SK-N-SH (cell line): Measurements from ENCODE around the gene KRTAP10-1. TPM values are rescaled to one million over a fixed set of nuclear protein-coding genes. Genes with fewer than 3 reads are reported as not detected.

ENCODE experiments used
- CTCF ChIA-PET: fragments of 300-600, 350-600 bp; formaldehyde crosslinking; extraction: SDS; loops from one replicate; lab custom pipeline; 2021; lab: Yijun Ruan, JAX
- POLR2A ChIA-PET: fragments of 350-600 bp; sonication (Branson Sonifier 250); formaldehyde crosslinking; extraction: SDS; loops from one replicate; lab custom pipeline; 2020; ENCODE audit warnings: antibody characterized with exemption, inconsistent platforms; lab: Yijun Ruan, JAX
- DNase-seq: peaks from one replicate; pipeline ENCODE4 v3.0.0; 2012
- H2AFZ ChIP-seq: fragments of 200-600 bp; sonication (generic); 2 replicates; pipeline ENCODE4 v1.8.1; 2016; ENCODE audit warnings: antibody characterized with exemption, mild to moderate bottlenecking, low read depth
- H3F3A ChIP-seq: fragments of 200-600 bp; sonication (generic); replicated peaks from 2 replicates; pipeline ENCODE3; 2016; ENCODE audit warnings: antibody characterized with exemption, mild to moderate bottlenecking; ENCODE audit not compliant: insufficient read depth
- H3K27ac ChIP-seq, 2 experiments: fragments of 200-500 bp in 1 of 2; fragments of 200-600 bp in 1 of 2; sonication (Bioruptor generic) in 1 of 2; sonication (generic), shearing (Covaris generic) in 1 of 2; 2 replicates each; pipeline versions ENCODE4 v1.5.1 to v1.6.1; 2014 to 2016; ENCODE audit warnings: low read depth in 2 of 2, inconsistent platforms in 1 of 2, low read length in 1 of 2, mild to moderate bottlenecking in 1 of 2, mixed read lengths in 1 of 2
- H3K27me3 ChIP-seq: fragments of 200-600 bp; sonication (generic), shearing (Covaris generic); 2 replicates; pipeline ENCODE4 v1.6.1; 2016; ENCODE audit warnings: mixed run types; ENCODE audit not compliant: insufficient read depth
- H3K36me3 ChIP-seq, 2 experiments: fragments of 200-500 bp in 1 of 2; fragments of 200-600 bp in 1 of 2; sonication (Bioruptor generic) in 1 of 2; sonication (generic) in 1 of 2; replicated peaks in 1 of 2; 2 replicates each; pipeline versions ENCODE3 to v1.5.1; 2014 to 2016; ENCODE audit warnings: low read length in 1 of 2, mild to moderate bottlenecking in 1 of 2; ENCODE audit not compliant: insufficient read depth in 2 of 2, control insufficient read depth in 1 of 2
- H3K4me1 ChIP-seq, 2 experiments: fragments of 200-500 bp in 1 of 2; fragments of 200-600 bp in 1 of 2; sonication (Bioruptor generic) in 1 of 2; sonication (generic), shearing (Covaris generic) in 1 of 2; 2 replicates each; pipeline versions ENCODE4 v1.5.1 to v1.6.1; 2014 to 2016; ENCODE audit warnings: low read depth in 1 of 2, low read length in 1 of 2, mixed run types in 1 of 2; ENCODE audit not compliant: insufficient read depth in 2 of 2, control insufficient read depth in 1 of 2
- H3K4me2 ChIP-seq: fragments of 200-600 bp; sonication (generic), shearing (Covaris generic); 2 replicates; pipeline ENCODE4 v1.6.1; 2017; ENCODE audit warnings: mixed run types
- H3K4me3 ChIP-seq, 2 experiments: fragments of 200-500 bp in 1 of 2; fragments of 200-600 bp in 1 of 2; sonication (Bioruptor generic) in 1 of 2; sonication (generic), shearing (Covaris generic) in 1 of 2; 2 replicates each; pipeline versions ENCODE4 v1.5.1 to v1.8.1; 2014 to 2016; ENCODE audit warnings: low read depth in 2 of 2, inconsistent platforms in 1 of 2, low read length in 1 of 2, mild to moderate bottlenecking in 1 of 2, mixed read lengths in 1 of 2, moderate library complexity in 1 of 2
- H3K79me2 ChIP-seq: fragments of 200-600 bp; sonication (generic); 2 replicates; pipeline ENCODE4 v1.8.1; 2017; ENCODE audit warnings: mild to moderate bottlenecking; ENCODE audit not compliant: insufficient read depth
- H3K9ac ChIP-seq: fragments of 200-600 bp; sonication (generic); 2 replicates; pipeline ENCODE4 v1.6.1; 2017; ENCODE audit warnings: mixed run types
- H3K9me2 ChIP-seq: fragments of 200-600 bp; sonication (generic); 2 replicates; pipeline ENCODE4 v1.6.1; 2017; ENCODE audit warnings: mixed run types
- H3K9me3 ChIP-seq: fragments of 200-600 bp; sonication (generic); 2 replicates; pipeline ENCODE4 v1.6.1; 2017; ENCODE audit warnings: mixed run types, mild to moderate bottlenecking, moderate library complexity
- H4K20me1 ChIP-seq: fragments of 200-600 bp; sonication (generic); 2 replicates; pipeline ENCODE4 v1.6.1; 2017; ENCODE audit warnings: mild to moderate bottlenecking, mixed run types; ENCODE audit not compliant: insufficient read depth
- CHD2 ChIP-seq: fragments of 150-350 bp; IDR thresholded peaks from 2 replicates; pipeline ENCODE4 v1.6.1; 2018; ENCODE audit warnings: low read length; ENCODE audit not compliant: partially characterized antibody
- CTCF ChIP-seq: fragments of 200-600 bp; sonication (generic); IDR thresholded peaks from 2 replicates; pipeline ENCODE4 v1.6.1; 2017; ENCODE audit warnings: antibody characterized with exemption, mild to moderate bottlenecking, moderate library complexity
- ELF1 ChIP-seq: IDR thresholded peaks from 2 replicates; pipeline ENCODE4 v1.4.0; 2012
- FOXJ3 ChIP-seq: sonication (generic); formaldehyde crosslinking; IDR thresholded peaks from 2 replicates; pipeline ENCODE4 v1.5.1; 2020; ENCODE audit warnings: mild to moderate bottlenecking, missing genetic modification reagents
- GATA2 ChIP-seq: sonication (generic); formaldehyde crosslinking; IDR thresholded peaks from 2 replicates; pipeline ENCODE4 v1.5.0; 2020; ENCODE audit warnings: mild to moderate bottlenecking, missing genetic modification reagents
- IRF3 ChIP-seq: fragments of 150-350 bp; IDR thresholded peaks from 2 replicates; pipeline ENCODE4 v1.6.1; 2016; ENCODE audit warnings: mild to moderate bottlenecking, low read depth, low read length
- JUND ChIP-seq: IDR thresholded peaks from 2 replicates; pipeline ENCODE4 v1.4.0; 2012
- MAX ChIP-seq: IDR thresholded peaks from 2 replicates; pipeline ENCODE4 v1.4.0; 2012; ENCODE audit warnings: low read depth
- MEF2A ChIP-seq: IDR thresholded peaks from 2 replicates; pipeline ENCODE4 v1.4.0; 2012; ENCODE audit warnings: low read depth, borderline replicate concordance
- MXI1 ChIP-seq: IDR thresholded peaks from 2 replicates; pipeline ENCODE4 v1.6.1; 2012; ENCODE audit warnings: mild to moderate bottlenecking, low read depth, low read length, improper control_type of control experiment
- NFIC ChIP-seq: IDR thresholded peaks from 2 replicates; pipeline ENCODE4 v1.4.0; 2012; ENCODE audit warnings: borderline replicate concordance
- RAD21 ChIP-seq: IDR thresholded peaks from 2 replicates; pipeline ENCODE4 v1.6.1; 2012; ENCODE audit warnings: mild to moderate bottlenecking, low read length
- RCOR1 ChIP-seq: fragments of 150-350 bp; IDR thresholded peaks from 2 replicates; pipeline ENCODE4 v1.6.1; 2017; ENCODE audit warnings: antibody characterized with exemption, low read length
- REST ChIP-seq: IDR thresholded peaks from 2 replicates; pipeline ENCODE4 v1.6.1; 2012; ENCODE audit warnings: mild to moderate bottlenecking, low read depth, low read length, moderate library complexity
- SIN3A ChIP-seq: IDR thresholded peaks from 2 replicates; pipeline ENCODE4 v1.6.1; 2012; ENCODE audit warnings: low read depth, mild to moderate bottlenecking, low read length, moderate library complexity, borderline replicate concordance
- TAF1 ChIP-seq: IDR thresholded peaks from 2 replicates; pipeline ENCODE4 v1.6.1; 2012; ENCODE audit warnings: low read depth, mild to moderate bottlenecking, low read length, moderate library complexity, borderline replicate concordance
- USF1 ChIP-seq: IDR thresholded peaks from 2 replicates; pipeline ENCODE4 v1.4.0; 2012; ENCODE audit warnings: low read depth, borderline replicate concordance
- WGBS: methylation state at CpG from one replicate; pipeline ENCODE4 v1.1.6; 2017; ENCODE audit warnings: low lambda C conversion rate; 5-methylcytosine and 5-hydroxymethylcytosine counted together
- polyA plus RNA-seq, 3 experiments: library from polyadenylated mRNA; depleted of rRNA; stranded (reverse); fragments of >200 nt; gene quantifications; 2 replicates each; pipeline ENCODE4 v1.2.3, GENCODE V29; 2012

KRTAP10-1 gene
- polyA plus RNA-seq, 1 of the 3 experiments (the other 2 are of a cell fraction) = not detected

GRCh38 chr21:44571296-44571695, 31.3 kb upstream of the KRTAP10-1 start:
- Histone ChIP-seq H3K36me3 (no peaks in the 10 kb centered on the region), H3K9ac (no peak overlapping the region), H3K27ac (no peak overlapping the region), H3K4me1 (no peaks in the 10 kb centered on the region), H3K4me3 (no peak overlapping the region), H3K4me2 (no peak overlapping the region), H3K79me2 (no peaks in the 10 kb centered on the region), H3K9me3 (no peaks in the 10 kb centered on the region), H4K20me1 (no peaks in the 10 kb centered on the region), H3K9me2 (no peaks in the 10 kb centered on the region), H2AFZ (no peak overlapping the region), H3K27me3 (peaks cover 57% of the 10 kb centered on the region), H3F3A (no peaks in the 10 kb centered on the region)
- POLR2A ChIA-PET = no interaction called here
- WGBS = 17% methylated on average over 4 of the region's 4 CpGs
- TF ChIP-seq RCOR1 (no peak), MAX (no peak), ELF1 (no peak), CTCF (no peak), SIN3A (no peak), REST (no peak), TAF1 (no peak), CHD2 (no peak), NFIC (no peak), FOXJ3 (CRISPR knock-in tag) (no peak), RAD21 (no peak), USF1 (no peak), JUND (no peak), MXI1 (no peak), MEF2A (no peak), GATA2 (no peak), IRF3 (no peak)
- CTCF ChIA-PET = no interaction called here
- DNase-seq = no peak
